SW 1271 (cell line): ENCODE results near the gene IBA57.
"Not testable (repeated sequence)": the region's sequence is repeated elsewhere in the genome, so short reads cannot be mapped to it uniquely, and the experiment has no call there.

Experiments used
- DNase-seq, 2 experiments: peaks; one replicate each; lab custom pipeline; 2025; lab: John Stamatoyannopoulos, UW

IBA57 gene

GRCh38 chr1:228172591-228173527, 7.3 kb downstream of the IBA57 start:
- DNase-seq, result no peak

- DNase-seq, result not testable (repeated sequence)
Observed at GRCh38 chr1:228173528-228174481, 8.2 kb downstream of the IBA57 start.

GRCh38 chr1:228174482-228175315, 9.1 kb downstream of the IBA57 start:
- no peak for DNase-seq

- DNase-seq, result no peak
Observed at GRCh38 chr1:228175316-228176023, 9.9 kb downstream of the IBA57 start.

GRCh38 chr1:228176024-228176395, 10.4 kb downstream of the IBA57 start:
- DNase-seq, result no peak

GRCh38 chr1:228176461-228177182, 11.0 kb downstream of the IBA57 start:
- DNase-seq, result no peak

- no peak for DNase-seq
Observed at GRCh38 chr1:228177183-228177475, 11.5 kb downstream of the IBA57 start.

- no peak for DNase-seq
Observed at GRCh38 chr1:228177721-228178710, 12.4 kb downstream of the IBA57 start.

- DNase-seq, result no peak
Observed at GRCh38 chr1:228178737-228179684, 13.4 kb downstream of the IBA57 start.

- DNase-seq, result no peak
Observed at GRCh38 chr1:228180271-228180958, 14.8 kb downstream of the IBA57 start.

GRCh38 chr1:228180959-228181644, 15.5 kb downstream of the IBA57 start:
- no peak for DNase-seq

GRCh38 chr1:228181645-228182034, 16.0 kb downstream of the IBA57 start:
- DNase-seq, result no peak

- no peak for DNase-seq
Observed at GRCh38 chr1:228182296-228183030, 16.9 kb downstream of the IBA57 start.

GRCh38 chr1:228184152-228184551, 18.5 kb downstream of the IBA57 start:
- DNase-seq, result no peak

- DNase-seq, result no peak
Observed at GRCh38 chr1:228185641-228185965, 20.0 kb downstream of the IBA57 start.

- DNase-seq, result not testable (repeated sequence)
Observed at GRCh38 chr1:228188249-228188648, 22.6 kb downstream of the IBA57 start.
